Measurements from ENCODE around the gene NHS.

- TF ChIP-seq CTCF (IDR thresholded peaks at IDR 0.05; ENCODE audit: low read depth, low read length, poor library complexity, severe bottlenecking) (no peak), EZH2phosphoT487 (IDR thresholded peaks at IDR 0.05; ENCODE audit: borderline replicate concordance, low read length) (no peak)
These were observed 383.4 kb downstream of the NHS start for GRCh38 chrX:17758382-17758781.

All from DOHH2 (cell line).